Right atrium auricular region (tissue), 2 donors: ENCODE results near the gene TUBB1. TPM values are rescaled to one million over a fixed set of nuclear protein-coding genes. Genes with fewer than 3 reads are reported as not detected.

Experiments
- DNase-seq: peaks from one replicate; pipeline ENCODE4 v3.0.0-alpha.2; 2019; ENCODE audit warnings: low spot score
- H3K27ac ChIP-seq, 2 donors: fragments of 200-600 bp; sonication (generic); 1 replicate in 1 of 2; 2 replicates in 1 of 2; pipeline ENCODE4 v1.5.1; 2016 to 2019
- H3K27me3 ChIP-seq, 2 donors: fragments of 200-600 bp; sonication (generic); one replicate each; pipeline versions ENCODE4 v1.5.1 to v1.6.0; 2017 to 2019
- H3K36me3 ChIP-seq: fragments of 200-600 bp; sonication (generic); one replicate; pipeline ENCODE4 v1.5.1; 2016
- H3K4me1 ChIP-seq, 2 donors: fragments of 200-600 bp; sonication (generic); one replicate each; pipeline versions ENCODE4 v1.5.1 to v1.6.0; 2017 to 2019
- H3K4me3 ChIP-seq, 2 donors: fragments of 200-600 bp; sonication (generic); 1 replicate in 1 of 2; 2 replicates in 1 of 2; pipeline ENCODE4 v1.5.1; 2017 to 2019; ENCODE audit warnings: mild to moderate bottlenecking in 1 of 2, moderate library complexity in 1 of 2
- H3K9me3 ChIP-seq, 2 donors: fragments of 200-600 bp; sonication (generic); one replicate each; pipeline ENCODE4 v1.5.1; 2019
- CTCF ChIP-seq, 2 donors: fragments of 200-600 bp; sonication (generic); IDR thresholded peaks; one replicate each; pipeline ENCODE4 v1.5.1; 2019; ENCODE audit warnings: antibody characterized with exemption in 2 of 2
- total RNA-seq, 2 donors: library from RNA; depleted of rRNA; stranded (reverse); fragments of >200 nt; gene quantifications; one replicate each; pipeline ENCODE4 v1.1.0, GENCODE V29; 2016

The TUBB1 gene
- total RNA-seq, 2 donors from 2014 or later, result 0.19 to 0.35 TPM

GRCh38 chr20:59062081-59062480 is 42.9 kb downstream of the TUBB1 start:
- peaks cover 0 to 14% of the 10 kb centered on the region in 2 donors for H3K4me1 ChIP-seq
- H3K27ac ChIP-seq, result no peak overlapping the region
- peaks cover 0 to 4% of the 10 kb centered on the region in 2 donors for H3K9me3 ChIP-seq
- no peak for TF ChIP-seq CTCF (IDR thresholded peaks at IDR 0.05)
- DNase-seq, result no peak
- no peaks in the 10 kb centered on the region for H3K27me3 ChIP-seq
- no peaks in the 10 kb centered on the region for H3K36me3 ChIP-seq
- no peak overlapping the region for H3K4me3 ChIP-seq

- no peak overlapping the region for H3K4me3 ChIP-seq
- peak; percentile 70 for DNase-seq
Observed at GRCh38 chr20:59063358-59064213, 44.4 kb downstream of the TUBB1 start.

GRCh38 chr20:59064214-59064722 is 45.0 kb downstream of the TUBB1 start:
- Histone ChIP-seq H3K27me3 (no peaks in the 10 kb centered on the region), H3K4me3 (no peak overlapping the region), H3K36me3 (no peaks in the 10 kb centered on the region), H3K4me1 (peaks cover 0 to 14% of the 10 kb centered on the region in 2 donors), H3K27ac (peak overlapping the region; percentile 65 to 76), H3K9me3 (no peaks in the 10 kb centered on the region)
- TF ChIP-seq CTCF (IDR thresholded peaks at IDR 0.05), result no peak
- DNase-seq, result no peak

More at GRCh38 chr20:59063358-59064213, 44.4 kb downstream of the TUBB1 start:
- H3K27ac ChIP-seq, result peak overlapping the region; percentile 65 to 76
- TF ChIP-seq CTCF (IDR thresholded peaks at IDR 0.05), result no peak
- no peaks in the 10 kb centered on the region for H3K9me3 ChIP-seq
- H3K4me1 ChIP-seq, result peaks cover 0 to 14% of the 10 kb centered on the region in 2 donors
- H3K27me3 ChIP-seq, result no peaks in the 10 kb centered on the region
- H3K36me3 ChIP-seq, result no peaks in the 10 kb centered on the region

- H3K36me3 ChIP-seq, result no peaks in the 10 kb centered on the region
- H3K4me1 ChIP-seq, result peaks cover 0 to 12% of the 10 kb centered on the region in 2 donors
- no peak for DNase-seq
- no peak overlapping the region for H3K27ac ChIP-seq
- no peak for TF ChIP-seq CTCF (IDR thresholded peaks at IDR 0.05)
- no peaks in the 10 kb centered on the region for H3K27me3 ChIP-seq
- H3K4me3 ChIP-seq, result no peak overlapping the region
- no peaks in the 10 kb centered on the region for H3K9me3 ChIP-seq
Observed at GRCh38 chr20:59068534-59068933, 49.3 kb downstream of the TUBB1 start.

- Histone ChIP-seq H3K9me3 (no peaks in the 10 kb centered on the region), H3K4me1 (peaks cover 0 to 13% of the 10 kb centered on the region in 2 donors), H3K27me3 (no peaks in the 10 kb centered on the region), H3K36me3 (no peaks in the 10 kb centered on the region), H3K4me3 (no peak overlapping the region), H3K27ac (no peak overlapping the region)
- no peak for DNase-seq
- TF ChIP-seq CTCF (IDR thresholded peaks at IDR 0.05), result no peak
Observed at GRCh38 chr20:59069026-59069425, 49.8 kb downstream of the TUBB1 start.
